HG03196 (cell line): ENCODE data around the gene MLC1.
"Not testable (repeated sequence)": the region's sequence is repeated elsewhere in the genome, so short reads cannot be mapped to it uniquely, and the experiment has no call there.

Experiments used
- ATAC-seq: cut with Tn5 transposase; IDR thresholded peaks from one replicate; pipeline ENCODE4 v1.9.1; 2021; ENCODE audit not compliant: unreplicated experiment

Gene MLC1

GRCh38 chr22:50104141-50104544 is 18.9 kb upstream of the MLC1 start:
- ATAC-seq = no peak

- no peak for ATAC-seq
Observed at GRCh38 chr22:50102946-50103345, 17.7 kb upstream of the MLC1 start.

- no peak for ATAC-seq
Observed at GRCh38 chr22:50101870-50102565, 16.8 kb upstream of the MLC1 start.

GRCh38 chr22:50098052-50098451 is 12.8 kb upstream of the MLC1 start:
- no peak for ATAC-seq

- no peak for ATAC-seq
Observed at GRCh38 chr22:50092342-50092741, 7.1 kb upstream of the MLC1 start.

- ATAC-seq = no peak
Observed at GRCh38 chr22:50091092-50091768, 6.0 kb upstream of the MLC1 start.

GRCh38 chr22:50090412-50090714 is 5.1 kb upstream of the MLC1 start:
- ATAC-seq = no peak

GRCh38 chr22:50089682-50090411 is 4.6 kb upstream of the MLC1 start, which contains the start of gene MOV10L1:
Gene MOV10L1 (plus strand): TSS chr22:50090006. CDS start chr22:50090089, 83 bp downstream.
- ATAC-seq = no peak

GRCh38 chr22:50089231-50089630 is 4.0 kb upstream of the MLC1 start:
- no peak for ATAC-seq

- ATAC-seq = no peak
Observed at GRCh38 chr22:50088096-50088495, 2.9 kb upstream of the MLC1 start.

- ATAC-seq = no peak
Observed at GRCh38 chr22:50087646-50088045, 2.4 kb upstream of the MLC1 start.

- not testable (repeated sequence) for ATAC-seq
Observed at GRCh38 chr22:50086975-50087374, 1.7 kb upstream of the MLC1 start.

GRCh38 chr22:50086526-50086925 is 1.3 kb upstream of the MLC1 start:
- ATAC-seq = no peak

- ATAC-seq = no peak
Observed at GRCh38 chr22:50084614-50085021, 608 bp downstream of the MLC1 start.

GRCh38 chr22:50084080-50084477 is 1.1 kb downstream of the MLC1 start:
- ATAC-seq = no peak

GRCh38 chr22:50083462-50084079 is 1.7 kb downstream of the MLC1 start:
- ATAC-seq = no peak

GRCh38 chr22:50082961-50083461 is 2.2 kb downstream of the MLC1 start:
- ATAC-seq = no peak

- no peak for ATAC-seq
Observed at GRCh38 chr22:50082197-50082715, 3.0 kb downstream of the MLC1 start.

- no peak for ATAC-seq
Observed at GRCh38 chr22:50081426-50082196, 3.6 kb downstream of the MLC1 start.

GRCh38 chr22:50080077-50080465 is 5.2 kb downstream of the MLC1 start:
- no peak for ATAC-seq
